NCI-H2029 (cell line): Measurements from ENCODE around the gene GPC5.
A peak's percentile ranks its signal among the peaks of the same experiment; 100 is the strongest.
"Not testable (repeated sequence)": the region's sequence is repeated elsewhere in the genome, so short reads cannot be mapped to it uniquely, and the experiment has no call there.

Experiments
- DNase-seq: peaks from one replicate; lab custom pipeline; 2025; lab: John Stamatoyannopoulos, UW

GPC5 gene

GRCh38 chr13:92745258-92745657, 1346.8 kb downstream of the GPC5 start:
- no peak for DNase-seq

DNA sequence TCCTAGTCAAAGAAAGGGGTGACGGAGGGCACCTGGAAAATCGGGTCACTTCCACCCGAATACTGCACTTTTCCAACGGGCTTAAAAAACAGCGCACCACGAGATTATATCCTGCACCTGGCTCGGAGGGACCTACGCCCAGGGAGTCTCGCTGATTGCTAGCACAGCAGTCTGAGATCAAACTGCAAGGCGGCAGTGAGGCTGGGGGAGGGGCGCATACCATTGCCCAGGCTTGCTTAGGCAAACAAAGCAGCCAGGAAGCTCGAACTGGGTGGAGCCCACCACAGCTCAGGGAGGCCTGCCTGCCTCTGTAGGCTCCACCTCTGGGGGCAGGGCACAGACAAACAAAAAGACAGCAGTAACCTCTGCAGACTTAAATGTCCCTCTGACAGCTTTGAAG, 1354.3 kb downstream of the GPC5 start:
- DNase-seq = not testable (repeated sequence)

DNA sequence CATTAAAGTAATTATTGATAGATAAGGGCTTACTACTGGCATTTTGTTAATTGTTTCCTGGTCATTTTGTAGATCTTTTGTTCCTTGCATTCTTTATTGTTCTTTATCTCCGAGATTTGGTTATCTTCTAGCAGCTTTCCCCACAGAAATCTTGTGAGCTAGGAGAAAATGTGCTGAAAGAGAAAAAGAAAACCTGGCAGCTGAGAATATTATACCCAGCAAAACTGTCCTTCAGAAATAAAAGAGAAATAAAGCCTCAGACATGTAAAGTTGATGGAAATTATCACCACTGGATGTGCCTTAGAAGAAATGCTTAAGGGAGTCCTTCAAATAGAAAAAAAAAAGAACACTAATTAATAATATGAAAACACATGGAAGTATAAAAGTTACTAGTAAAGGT, 1363.3 kb downstream of the GPC5 start:
- no peak for DNase-seq

GRCh38 chr13:92767468-92767867, 1369.0 kb downstream of the GPC5 start:
- DNase-seq = peak; percentile 8

DNA sequence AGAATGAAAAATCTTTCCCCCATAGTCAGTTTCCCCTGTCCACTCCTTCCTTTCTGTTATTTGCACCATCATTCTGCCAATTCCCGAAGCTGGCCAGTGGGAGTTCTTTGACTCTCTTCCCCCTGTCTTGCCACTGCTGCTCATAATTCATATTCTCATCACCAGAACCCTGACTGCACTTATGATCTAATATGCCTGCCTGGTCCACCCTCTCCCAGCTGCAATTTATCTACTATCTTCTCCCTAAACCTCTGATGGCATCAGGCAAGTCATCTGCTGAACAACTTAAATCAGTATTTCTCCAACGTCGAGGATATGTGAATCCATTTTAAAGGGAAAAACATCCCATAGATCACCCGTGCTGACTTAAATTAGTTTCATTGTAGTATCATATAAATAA, 1370.2 kb downstream of the GPC5 start:
- DNase-seq = no peak

GRCh38 chr13:92769046-92769445, 1370.6 kb downstream of the GPC5 start:
- DNase-seq = no peak

GRCh38 chr13:92775658-92776057, 1377.2 kb downstream of the GPC5 start:
- no peak for DNase-seq

- no peak for DNase-seq
These were observed 1383.7 kb downstream of the GPC5 start for GRCh38 chr13:92781965-92782690.

DNA sequence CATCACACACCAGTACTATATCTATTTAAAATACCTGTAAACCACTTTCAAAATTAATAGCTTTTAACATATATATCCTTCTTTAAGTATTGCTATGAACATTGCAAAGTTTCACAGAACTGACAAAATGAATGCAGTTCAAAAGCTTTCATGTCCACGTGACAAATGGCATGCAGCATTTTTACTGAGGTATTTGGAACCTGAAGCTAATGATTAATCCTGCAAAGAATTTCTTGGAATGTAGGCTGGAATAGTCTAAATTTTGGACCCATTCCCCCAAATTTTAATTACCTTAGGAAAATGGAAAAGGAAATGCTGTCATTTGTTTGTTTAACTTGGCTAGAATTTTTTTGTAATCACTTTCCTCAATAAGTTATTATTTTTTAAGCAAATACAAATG, 1404.4 kb downstream of the GPC5 start:
- no peak for DNase-seq

- DNase-seq = no peak
These were observed 1405.9 kb downstream of the GPC5 start for GRCh38 chr13:92804346-92804745.

GRCh38 chr13:92804926-92805325, 1406.5 kb downstream of the GPC5 start:
- DNase-seq = no peak

GRCh38 chr13:92805766-92806165, 1407.3 kb downstream of the GPC5 start:
- DNase-seq = no peak

DNA sequence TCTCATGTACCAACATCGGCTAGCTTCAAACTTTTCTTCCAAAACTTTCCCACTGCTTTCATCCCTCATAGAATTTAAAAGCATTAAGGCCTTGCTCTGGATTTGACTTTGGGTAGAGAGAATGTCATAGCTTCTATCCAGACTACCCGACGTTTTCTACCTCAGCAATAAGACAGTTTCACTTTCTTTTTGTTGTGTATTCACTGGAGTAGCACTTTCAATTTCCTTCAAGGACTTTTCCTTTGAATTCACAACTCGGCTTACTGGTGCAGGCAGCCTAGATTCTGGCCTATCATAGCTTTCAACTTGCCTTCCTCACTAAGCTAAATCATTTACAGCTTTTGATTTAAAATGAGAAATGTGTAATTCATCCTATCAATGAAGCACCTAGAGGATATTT, 1407.8 kb downstream of the GPC5 start:
- DNase-seq = peak; percentile 77

- no peak for DNase-seq
These were observed 1408.9 kb downstream of the GPC5 start for GRCh38 chr13:92807353-92807752.

- no peak for DNase-seq
These were observed 1409.5 kb downstream of the GPC5 start for GRCh38 chr13:92807966-92808365.

- peak; percentile 69 for DNase-seq
These were observed 1422.9 kb downstream of the GPC5 start for GRCh38 chr13:92821324-92821723.

GRCh38 chr13:92823059-92823458, 1424.6 kb downstream of the GPC5 start:
- DNase-seq = peak; percentile 80

DNA sequence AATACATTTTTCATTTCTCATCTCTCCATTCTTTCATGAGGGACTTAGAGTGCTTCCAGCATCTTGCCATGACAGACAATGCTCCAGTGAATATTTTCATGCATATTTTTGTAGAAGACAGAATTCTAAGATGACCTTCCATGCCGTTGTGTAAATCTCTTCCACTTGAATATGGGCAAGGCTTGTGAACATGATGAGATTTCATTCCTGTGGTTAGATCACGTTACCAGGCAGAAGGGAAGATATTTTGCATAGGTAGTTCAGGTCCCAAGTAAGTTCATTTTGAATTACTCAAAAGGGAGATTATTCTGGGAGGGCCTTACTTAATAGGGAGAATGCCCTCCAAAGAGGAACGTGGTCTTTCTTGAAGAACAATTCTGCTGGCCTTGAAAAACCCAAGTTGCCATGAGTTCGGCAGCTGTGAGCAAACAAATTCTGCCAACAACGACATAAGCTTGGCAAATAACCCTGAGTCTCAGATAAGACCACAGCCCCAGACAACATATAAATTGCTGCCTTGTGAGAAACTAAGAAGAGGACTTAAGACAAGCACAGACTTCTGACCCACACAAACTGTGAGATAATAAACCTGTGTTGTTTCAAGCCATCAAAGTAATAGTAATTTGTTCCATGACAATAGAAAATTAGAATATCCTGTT, 1427.6 kb downstream of the GPC5 start:
- DNase-seq = no peak

GRCh38 chr13:92827503-92827902, 1429.1 kb downstream of the GPC5 start:
- DNase-seq = no peak

- no peak for DNase-seq
These were observed 1431.5 kb downstream of the GPC5 start for GRCh38 chr13:92829930-92830329.

- DNase-seq = no peak
These were observed 1432.4 kb downstream of the GPC5 start for GRCh38 chr13:92830821-92831220.

GRCh38 chr13:92833071-92833470, 1434.7 kb downstream of the GPC5 start:
- DNase-seq = no peak

GRCh38 chr13:92836171-92836570, 1437.8 kb downstream of the GPC5 start:
- no peak for DNase-seq

- no peak for DNase-seq
These were observed 1440.4 kb downstream of the GPC5 start for GRCh38 chr13:92838786-92839185.
